ENCODE measurements around the gene CDK5RAP3.
"Not testable (repeated sequence)": the region's sequence is repeated elsewhere in the genome, so short reads cannot be mapped to it uniquely, and the experiment has no call there.

The CDK5RAP3 gene

GRCh38 chr17:48002266-48002915 is 31.5 kb downstream of the CDK5RAP3 start:
- no peak for DNase-seq

- no peak for DNase-seq
Observed at GRCh38 chr17:48002916-48003416, 32.1 kb downstream of the CDK5RAP3 start.

- DNase-seq: no peak
Observed at GRCh38 chr17:48003417-48004151, 32.7 kb downstream of the CDK5RAP3 start.

GRCh38 chr17:48004983-48005382 is 34.1 kb downstream of the CDK5RAP3 start:
- DNase-seq: no peak

- no peak for DNase-seq
Observed at GRCh38 chr17:48006936-48007709, 36.2 kb downstream of the CDK5RAP3 start.

- DNase-seq: no peak
Observed at GRCh38 chr17:48010193-48010592, 39.3 kb downstream of the CDK5RAP3 start.

GRCh38 chr17:48011405-48012150 is 40.7 kb downstream of the CDK5RAP3 start:
- DNase-seq: peak; percentile 61

- peak; percentile 77 for DNase-seq
Observed at GRCh38 chr17:48012151-48012520, 41.2 kb downstream of the CDK5RAP3 start.

- no peak for DNase-seq
Observed at GRCh38 chr17:48012654-48013053, 41.7 kb downstream of the CDK5RAP3 start.

GRCh38 chr17:48013876-48014594 is 43.1 kb downstream of the CDK5RAP3 start:
- no peak for DNase-seq

GRCh38 chr17:48014595-48015111 is 43.7 kb downstream of the CDK5RAP3 start:
- no peak for DNase-seq

- no peak for DNase-seq
Observed at GRCh38 chr17:48016112-48016511, 45.2 kb downstream of the CDK5RAP3 start.

- DNase-seq: not testable (repeated sequence)
Observed at GRCh38 chr17:48017817-48018158, 46.9 kb downstream of the CDK5RAP3 start.

- DNase-seq: no peak
Observed at GRCh38 chr17:48021934-48022333, 51.0 kb downstream of the CDK5RAP3 start.

GRCh38 chr17:48022901-48023300 is 52.0 kb downstream of the CDK5RAP3 start:
- no peak for DNase-seq

- peak; percentile 50 for DNase-seq
Observed at GRCh38 chr17:48023400-48024148, 52.7 kb downstream of the CDK5RAP3 start.

GRCh38 chr17:48024149-48025039 is 53.5 kb downstream of the CDK5RAP3 start:
- peak; percentile 53 for DNase-seq

- peak; percentile 98 for DNase-seq
Observed at GRCh38 chr17:48025040-48025903, 54.4 kb downstream of the CDK5RAP3 start.

GRCh38 chr17:48025904-48026501 is 55.1 kb downstream of the CDK5RAP3 start:
- DNase-seq: no peak
